SHP77 (cell line): ENCODE results near the gene GTPBP6.
"Not testable (repeated sequence)": the region's sequence is repeated elsewhere in the genome, so short reads cannot be mapped to it uniquely, and the experiment has no call there.

Experiments
- DNase-seq, 2 experiments: peaks; one replicate each; lab custom pipeline; 2025; lab: John Stamatoyannopoulos, UW

The GTPBP6 gene

DNA sequence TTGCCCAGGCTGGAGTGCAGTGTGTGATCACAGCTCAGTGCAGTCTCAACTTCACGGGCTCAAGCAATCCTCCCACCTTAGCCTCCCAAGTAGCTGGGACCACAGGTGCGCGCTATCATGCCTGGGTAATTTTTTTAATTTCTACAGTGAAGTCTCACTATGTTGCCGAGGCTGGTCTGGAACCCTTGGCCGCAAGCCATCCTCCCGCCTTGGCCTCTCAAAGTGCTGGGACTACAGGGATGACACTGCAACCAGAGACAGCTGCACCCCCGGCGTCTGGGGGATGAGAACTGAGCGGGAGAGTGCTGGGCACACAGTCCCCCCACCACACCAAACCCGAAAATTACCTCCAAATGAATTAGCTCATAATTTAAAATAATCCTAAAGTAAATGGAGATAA, 33.1 kb upstream of the GTPBP6 start:
- no peak for DNase-seq

DNA sequence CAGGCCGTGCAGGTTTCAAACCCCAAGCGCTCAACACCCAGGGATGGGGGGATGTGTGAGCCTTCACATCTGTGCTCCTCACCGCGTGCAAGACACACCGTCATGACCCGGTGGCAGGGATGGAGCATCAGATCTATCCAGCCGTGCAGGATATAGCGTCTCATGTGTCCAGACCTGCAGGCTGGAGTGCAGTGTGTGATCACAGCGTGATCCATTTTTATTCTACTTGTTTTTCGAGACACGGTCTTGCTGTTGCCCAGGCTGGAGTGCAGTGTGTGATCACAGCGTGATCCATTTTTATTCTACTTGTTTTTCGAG, 32.7 kb upstream of the GTPBP6 start:
- DNase-seq: not testable (repeated sequence)

DNA sequence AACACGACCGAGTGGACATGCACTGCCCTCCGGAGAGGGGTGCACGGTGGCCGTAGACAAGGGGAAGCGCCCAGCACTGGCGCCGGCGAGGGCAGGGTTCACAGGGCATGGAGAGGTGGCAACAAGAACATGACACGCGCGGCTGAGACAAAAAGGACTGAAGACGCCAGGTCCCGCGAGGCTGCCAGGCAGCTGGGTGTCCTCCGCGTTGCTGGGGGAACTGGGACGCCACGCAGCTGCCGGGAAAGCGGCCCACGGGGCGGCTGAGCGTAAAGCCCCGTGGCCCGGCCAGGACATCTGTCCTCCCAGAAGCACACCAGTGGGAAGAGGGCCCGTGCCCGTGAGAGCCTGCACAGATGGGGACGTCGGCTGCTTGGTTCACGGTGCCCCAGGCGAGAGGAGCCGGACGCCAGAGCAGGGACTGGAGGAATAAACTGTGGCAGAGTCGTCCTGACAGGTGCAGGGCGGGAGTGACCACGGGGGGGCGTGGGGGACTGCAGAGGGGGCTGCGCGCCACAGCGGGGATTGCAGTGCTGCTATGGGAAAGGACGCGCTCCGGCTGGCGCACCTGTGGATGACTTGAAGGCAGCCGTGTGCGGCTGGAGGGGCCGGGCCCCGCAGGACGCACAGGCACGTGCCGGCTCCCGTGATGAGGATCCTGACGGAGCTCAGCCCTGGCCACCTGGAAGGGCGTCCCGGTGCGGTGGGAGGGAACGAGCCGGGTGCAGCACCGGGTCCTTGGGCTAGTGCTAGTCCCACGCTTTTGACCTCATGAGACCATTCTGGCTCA, 32.1 kb upstream of the GTPBP6 start:
- DNase-seq: no peak

DNA sequence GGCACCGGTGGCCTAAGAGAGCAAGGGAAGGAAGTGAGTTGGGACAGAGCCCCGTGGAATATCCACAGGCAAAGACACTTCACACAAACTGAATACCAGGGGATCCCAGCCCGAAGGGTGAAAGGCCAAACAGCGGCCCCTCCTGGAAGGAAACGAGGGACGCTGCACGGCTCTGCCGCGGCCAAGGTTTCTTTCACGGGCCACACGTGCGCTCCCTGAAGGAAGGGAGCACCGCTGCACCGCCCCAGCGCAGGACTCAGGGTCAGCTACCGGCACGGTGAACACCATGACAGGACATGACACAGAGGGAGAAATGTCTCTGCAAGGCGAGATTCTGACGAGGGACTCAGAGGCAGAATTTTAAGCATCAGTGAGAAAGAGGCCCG, 31.5 kb upstream of the GTPBP6 start:
- no peak for DNase-seq

DNA sequence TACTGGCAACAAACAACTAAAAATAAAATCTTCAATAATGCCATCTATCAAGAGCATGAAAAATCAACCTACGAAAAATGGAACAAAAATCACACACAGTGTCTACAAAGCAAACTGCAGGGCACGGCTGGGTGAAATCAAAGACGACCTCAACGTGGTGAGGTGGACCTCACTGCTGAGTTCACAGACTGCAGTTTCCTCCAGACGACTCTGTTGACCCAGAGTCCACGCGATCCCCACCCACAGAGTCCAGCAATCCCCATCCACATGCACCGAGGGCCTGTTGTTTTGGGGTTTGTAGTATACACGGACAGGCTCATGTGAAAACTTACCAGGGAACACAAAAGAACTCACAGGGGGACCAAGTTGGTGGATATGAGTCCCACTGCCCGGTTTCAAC, 31.1 kb upstream of the GTPBP6 start:
- no peak for DNase-seq

DNA sequence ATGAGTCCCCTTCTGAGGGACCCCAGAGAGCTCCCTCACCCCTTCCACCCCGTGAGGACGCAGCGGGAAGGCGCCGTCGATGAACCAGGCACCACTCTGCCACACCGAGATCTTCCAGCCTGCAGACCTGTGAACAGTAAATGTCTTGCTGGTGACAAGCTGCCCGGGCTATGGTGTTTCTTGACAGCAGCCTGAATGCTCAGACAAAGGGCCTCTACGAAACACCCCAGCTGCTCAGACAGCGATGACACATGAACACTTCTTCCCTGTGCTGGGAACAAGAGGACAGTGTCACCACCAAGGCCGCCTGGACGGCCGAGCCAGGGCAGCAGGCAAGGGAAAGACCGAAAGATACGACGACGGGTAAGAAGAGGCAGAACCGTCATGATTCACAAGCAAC, 30.6 kb upstream of the GTPBP6 start:
- no peak for DNase-seq

DNA sequence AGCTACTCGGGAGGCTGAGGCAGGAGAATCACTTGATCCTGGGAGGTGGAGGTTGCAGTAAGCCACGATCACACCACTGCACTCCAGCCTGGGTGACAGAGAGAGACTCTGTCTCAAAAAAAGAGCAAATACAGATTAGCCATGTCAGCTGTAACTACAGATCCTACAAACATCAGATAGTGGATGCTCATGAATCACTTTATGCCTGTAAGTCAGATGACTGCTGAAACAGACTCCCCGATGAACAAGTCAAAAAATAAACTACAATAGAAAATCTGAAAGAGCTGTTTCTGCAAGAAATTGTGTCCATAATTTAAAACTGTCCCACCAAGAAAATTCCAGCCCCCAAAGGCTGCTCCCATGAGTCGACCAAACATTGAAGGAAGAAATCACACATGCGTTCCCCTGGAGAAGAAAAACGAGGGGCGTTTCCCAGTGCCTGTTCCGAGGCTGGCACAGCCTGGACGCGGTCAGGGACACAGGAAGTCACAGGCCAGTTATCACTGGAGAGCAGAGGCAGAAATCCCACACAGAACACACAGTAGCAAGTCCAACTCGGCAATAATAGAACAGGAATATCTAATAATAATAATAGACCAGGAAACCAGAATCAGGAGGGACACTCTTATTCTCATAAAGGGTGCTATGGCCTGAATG, 30.0 kb upstream of the GTPBP6 start:
- DNase-seq: no peak

DNA sequence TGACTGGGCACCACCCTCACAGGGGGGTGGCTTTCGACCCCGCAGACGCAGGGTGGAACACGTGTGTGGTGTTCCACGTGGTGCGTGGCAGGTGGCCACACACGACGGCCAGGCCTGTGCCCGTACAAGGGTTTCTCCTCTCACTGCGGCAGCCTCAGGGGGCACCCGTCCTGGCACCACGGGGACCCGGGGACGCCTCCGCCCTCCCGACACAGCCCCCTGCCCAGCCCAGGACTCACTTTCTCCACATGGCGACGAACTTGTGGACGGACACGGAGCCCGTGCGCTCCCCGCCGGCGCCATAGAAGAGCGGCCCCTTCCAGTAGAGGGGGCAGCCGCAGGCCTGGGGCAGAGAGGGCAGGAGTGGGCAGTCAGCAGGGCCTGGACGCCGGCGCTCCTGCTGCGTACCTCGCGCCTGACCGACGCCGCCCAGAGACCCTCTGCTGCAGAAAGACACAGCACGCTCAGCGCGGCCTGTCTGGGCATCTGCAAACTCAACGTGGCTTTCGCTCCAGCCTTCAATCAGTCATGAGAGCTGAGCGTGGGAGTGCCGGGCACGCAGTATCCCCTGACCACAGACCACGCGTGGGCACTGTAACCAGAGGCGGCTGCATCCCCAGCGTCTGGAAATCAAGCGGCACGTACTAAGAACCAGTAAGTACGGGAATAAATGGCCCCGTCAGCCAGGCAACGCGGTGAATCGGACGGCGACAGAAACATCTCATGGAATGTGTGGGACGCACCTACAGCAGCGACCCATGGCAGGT, 28.9 kb upstream of the GTPBP6 start:
- no peak for DNase-seq

DNA sequence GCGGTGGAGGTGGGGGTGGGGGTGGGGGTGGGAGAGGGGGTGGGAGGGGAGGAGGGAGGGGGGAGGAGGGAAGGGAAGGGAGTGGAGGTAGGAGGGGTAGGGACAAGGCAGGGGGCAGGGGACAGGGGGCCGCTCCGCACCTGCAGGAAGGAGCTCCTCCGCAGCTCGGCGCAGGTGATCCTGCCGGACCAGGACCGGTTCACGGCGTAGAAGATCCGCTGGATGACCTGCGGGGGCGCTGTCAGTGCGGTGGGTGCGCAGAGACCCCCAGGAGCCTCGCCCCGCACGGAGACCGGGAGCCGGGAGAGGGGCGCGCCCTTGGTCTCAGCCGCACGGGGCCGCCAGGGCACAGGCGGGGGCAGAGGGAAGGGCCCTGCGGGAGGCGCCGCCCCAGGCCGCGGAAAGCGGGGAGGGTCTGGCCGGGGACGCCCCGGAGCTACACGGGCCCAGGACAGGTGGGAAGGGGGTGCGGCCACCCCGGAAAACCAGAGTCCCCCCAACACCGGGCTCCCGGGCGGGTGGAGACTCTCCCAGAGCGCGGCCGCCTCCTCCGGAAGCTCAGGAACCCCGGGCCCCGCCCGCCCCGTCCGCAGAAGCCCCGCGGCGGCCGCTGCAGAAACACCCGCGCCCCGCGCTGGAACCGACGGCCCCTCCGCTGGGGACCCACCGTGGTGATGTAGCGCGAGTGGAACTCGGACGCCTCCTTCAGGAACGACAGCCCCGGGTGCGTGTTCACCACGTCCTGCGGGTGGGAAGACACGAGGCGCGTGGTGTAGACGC, 27.6 kb upstream of the GTPBP6 start:
- no peak for DNase-seq

DNA sequence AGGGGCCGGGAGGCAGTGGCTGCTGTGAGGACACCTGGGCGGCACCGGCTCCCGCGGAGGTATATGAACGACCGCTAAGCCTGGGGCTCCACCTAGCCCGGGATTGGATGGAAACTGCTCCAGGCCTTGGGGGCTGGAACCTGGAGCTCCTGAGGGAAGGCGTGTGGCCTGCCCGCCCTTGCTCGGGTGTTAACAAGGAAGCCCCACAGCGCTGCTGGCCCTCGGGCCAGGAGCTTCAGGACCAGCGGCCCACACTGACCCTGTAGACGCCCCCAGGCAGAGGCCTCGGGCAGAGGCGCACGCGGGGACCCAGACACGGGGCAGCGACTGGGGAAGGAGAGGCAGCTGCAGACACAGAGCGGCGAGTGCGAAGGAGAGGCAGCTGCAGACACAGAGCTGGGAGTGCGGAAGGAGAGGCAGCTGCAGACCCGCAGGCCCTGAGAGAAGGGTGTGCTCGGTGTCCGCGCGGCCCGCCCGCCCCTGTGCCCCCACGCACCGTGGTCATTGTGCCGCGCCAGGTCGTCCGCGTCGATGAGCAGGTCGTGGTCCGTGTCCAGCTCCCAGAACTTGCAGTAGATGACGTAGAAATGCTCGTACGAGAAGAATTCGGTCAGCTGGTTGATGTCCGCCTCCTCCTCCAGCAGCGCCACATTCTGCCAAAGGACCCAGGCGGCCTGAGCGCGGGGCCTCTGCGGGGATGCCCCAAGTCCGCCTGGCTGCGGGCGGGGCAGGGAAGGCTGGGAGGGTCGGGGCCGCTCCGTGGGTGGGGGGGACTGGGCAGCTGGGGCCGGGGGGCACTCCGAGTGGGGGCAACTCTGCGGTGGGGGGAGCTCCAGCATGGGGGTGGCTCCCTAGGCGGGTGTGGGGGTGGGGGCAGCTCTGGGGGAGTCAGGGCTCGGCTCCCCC, 26.7 kb upstream of the GTPBP6 start:
- DNase-seq: no peak

DNA sequence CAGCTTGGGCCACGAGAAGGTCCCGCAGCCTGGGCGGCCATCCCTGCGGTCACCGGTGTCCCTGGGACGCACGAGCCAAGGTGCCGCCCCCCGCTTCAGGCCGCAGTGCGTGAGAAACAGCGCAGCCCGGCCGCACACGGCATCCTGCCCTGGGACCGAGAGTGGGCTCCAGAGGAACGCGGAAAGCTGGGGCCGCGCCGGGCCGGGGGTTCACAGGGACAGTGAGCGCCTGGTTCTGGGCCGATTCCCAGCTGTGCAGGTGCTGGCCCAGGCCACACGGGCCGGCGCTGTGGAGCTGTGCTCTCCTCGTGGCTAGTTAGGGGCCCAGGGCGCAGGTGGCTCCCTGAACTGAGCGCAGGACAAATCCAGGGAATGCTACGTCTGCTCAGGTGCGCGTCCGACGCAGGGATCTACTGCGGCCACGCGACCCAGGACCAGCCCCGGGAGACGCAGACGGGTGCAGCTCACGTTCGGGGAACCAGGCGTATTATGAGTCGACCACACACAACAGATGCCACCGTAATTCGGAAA, 25.8 kb upstream of the GTPBP6 start:
- DNase-seq: no peak

DNA sequence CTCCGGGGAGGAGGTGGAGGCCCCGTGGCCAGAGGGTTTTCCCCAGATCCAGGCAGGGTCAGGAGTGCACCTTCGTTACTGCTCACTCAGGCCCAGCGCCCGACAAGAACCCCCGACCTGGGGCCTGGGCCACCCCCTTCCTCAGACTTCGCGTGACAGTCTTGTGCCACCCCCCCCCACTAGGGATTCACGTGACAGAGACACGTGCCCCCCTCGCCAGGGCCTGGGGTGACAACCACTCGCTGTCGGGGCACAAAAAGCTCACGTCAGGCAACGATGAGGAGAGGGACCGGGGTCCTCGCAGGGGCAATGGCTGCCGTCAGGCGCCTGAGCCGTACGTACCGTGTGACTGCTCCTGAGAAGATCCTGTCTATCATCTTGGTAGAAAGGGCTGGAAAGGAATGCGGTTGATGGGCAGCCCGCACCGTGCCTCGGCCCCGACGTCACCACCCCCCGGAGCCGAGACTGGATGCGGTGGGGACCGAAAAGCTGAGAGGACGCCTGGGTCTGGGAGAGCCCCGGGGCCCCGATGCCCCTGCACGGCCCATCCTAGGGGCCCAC, 23.0 kb upstream of the GTPBP6 start:
- no peak for DNase-seq

DNA sequence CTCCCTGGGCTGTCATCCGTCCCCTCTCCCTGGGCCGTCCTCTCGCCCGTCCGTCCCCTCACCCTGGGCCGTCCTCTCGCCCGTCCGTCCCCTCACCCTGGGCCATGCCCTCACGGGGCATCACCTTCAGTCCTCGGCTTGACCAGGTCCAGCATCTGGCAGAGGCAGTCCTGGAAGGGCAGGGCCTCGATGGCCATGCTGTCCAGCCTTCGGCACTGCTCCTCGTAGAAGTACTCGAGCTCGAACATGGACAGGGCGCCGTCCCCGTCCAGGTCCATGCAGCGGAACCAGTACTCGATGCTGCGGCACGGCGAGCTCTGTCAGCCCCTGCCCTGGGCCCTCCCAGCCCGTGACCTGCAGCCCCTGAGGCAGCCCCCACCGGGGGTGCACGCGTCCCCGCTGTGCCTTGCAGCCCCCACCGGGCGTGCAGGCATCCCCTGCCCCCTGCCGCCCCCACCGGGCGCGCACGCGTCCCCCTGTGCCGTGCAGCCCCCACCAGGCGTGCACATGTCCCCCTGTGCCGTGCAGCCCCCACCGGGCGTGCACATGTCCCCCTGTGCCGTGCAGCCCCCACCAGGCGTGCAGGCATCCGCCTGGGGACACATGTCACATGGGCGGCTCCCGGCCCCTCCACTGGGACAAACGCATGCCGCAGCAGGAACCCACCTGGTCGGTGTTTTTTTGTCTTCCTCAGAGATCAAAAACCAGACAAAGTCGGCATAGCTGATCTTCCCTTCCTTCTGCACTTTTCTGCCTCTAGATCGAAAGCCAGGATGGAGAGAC, 22.2 kb upstream of the GTPBP6 start:
- DNase-seq: no peak

DNA sequence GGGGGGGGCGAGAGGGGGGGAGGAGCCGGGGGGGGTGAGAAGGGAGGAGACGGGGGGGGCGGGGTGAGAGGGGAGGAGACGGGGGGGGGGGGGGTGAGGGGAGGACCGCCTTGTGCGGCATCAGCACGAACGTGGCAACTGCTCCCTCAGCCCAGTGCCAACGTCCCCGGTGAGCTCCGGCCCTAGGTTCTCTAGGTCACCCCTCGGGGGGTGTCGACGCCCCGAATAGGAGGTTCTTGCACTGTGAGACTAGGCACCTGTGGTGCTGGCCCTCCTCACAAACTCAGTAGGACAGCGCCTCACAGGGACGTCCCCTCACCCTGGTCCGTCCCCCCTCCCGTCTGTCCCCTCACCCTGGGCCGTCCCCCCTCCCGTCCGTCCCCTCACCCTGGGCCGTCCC, 21.5 kb upstream of the GTPBP6 start:
- DNase-seq: no peak

DNA sequence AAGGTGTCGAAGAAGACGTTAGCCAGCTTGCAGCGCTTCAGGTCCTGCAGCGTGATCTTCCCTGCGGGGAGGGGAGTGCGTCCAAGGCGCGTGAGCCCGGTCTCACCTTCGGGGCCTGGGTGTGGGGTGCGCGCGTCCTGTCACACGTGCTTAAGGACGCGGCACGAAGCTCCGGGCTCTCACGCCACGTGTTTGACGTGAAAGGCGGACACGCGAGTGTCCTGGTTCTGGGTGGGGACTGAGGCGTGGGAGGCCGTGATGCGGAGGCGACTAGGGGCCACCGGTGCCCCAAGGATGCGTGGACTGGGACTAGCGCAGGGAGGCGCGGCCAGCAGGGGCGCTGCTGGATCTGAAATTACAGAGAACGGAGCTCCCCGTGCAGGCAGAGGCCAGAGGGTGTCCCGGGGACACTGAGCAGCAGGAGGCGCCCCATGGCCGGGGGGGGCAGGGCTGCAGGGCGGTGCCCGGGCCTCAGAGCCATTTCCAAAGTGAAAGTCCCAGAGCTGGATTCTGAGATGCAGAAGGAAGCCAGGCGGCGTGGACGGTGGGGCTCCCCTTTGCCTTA, 20.3 kb upstream of the GTPBP6 start:
- DNase-seq: no peak

DNA sequence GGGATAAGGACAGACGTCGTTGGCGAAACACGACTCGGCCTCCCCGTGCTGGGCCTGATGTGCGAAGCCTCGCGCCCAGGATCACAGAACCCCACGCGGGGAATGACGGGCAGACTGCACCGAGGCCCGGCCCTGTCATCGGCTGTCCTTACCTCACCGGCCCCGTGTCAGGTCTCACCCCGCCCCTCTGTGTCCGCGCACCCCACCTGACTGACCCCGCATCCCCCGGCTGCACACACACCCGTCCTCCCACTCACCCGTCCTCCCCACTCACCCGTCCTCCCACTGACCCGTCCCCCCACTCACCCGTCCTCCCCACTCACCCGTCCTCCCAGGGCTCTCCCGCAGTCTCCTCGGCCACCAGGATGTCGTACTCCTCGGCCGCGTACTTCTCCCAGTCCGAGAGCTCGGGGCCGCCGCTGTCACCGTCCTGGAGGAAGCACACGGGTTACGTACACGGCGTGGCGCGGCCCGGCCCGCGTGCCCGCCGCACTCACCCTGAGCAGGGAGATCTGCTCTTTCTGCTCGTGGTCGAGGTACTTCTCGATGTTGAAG, 19.8 kb upstream of the GTPBP6 start:
- no peak for DNase-seq

DNA sequence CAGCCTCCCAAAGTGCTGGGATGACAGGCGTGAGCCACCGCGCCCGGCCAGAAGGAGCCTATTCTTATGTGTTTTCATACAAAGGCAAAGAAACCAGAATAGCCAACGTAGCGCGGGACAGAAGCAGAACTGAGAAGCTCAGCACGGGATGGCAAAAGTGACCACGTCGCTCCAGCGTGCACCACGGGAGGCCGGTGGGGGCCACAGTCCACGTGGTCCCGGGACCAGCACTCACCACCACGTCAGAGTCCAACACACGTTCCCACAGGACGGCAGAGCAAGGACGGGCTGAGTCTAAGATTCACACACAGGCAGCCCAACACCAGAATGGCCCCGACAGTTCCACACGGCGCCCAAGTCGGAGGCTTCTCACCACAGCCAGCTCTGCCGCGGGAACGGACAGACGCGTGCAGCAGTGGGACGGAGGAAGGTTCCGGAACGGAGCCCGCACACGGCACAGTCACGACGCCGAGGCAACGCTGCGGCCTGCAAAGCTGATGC, 18.8 kb upstream of the GTPBP6 start:
- no peak for DNase-seq

DNA sequence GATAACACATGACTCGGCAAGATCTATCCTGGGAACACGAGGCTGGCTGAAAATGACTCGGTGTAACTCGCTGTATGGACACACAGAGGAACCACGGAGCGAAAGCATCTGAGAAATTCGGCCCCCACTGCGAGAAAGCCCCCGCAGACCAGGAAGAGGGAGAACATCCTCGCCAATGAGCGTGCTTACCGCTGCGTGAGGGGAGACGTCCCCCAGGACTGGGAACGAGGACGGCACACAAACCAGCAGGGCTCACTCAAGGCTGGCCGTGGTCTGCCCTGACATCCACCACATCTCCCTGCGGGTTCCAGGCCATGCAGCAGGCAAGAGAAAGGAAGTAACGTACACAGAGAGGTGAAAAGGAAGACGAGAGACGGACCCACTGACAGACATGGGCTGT, 17.6 kb upstream of the GTPBP6 start:
- DNase-seq: no peak

DNA sequence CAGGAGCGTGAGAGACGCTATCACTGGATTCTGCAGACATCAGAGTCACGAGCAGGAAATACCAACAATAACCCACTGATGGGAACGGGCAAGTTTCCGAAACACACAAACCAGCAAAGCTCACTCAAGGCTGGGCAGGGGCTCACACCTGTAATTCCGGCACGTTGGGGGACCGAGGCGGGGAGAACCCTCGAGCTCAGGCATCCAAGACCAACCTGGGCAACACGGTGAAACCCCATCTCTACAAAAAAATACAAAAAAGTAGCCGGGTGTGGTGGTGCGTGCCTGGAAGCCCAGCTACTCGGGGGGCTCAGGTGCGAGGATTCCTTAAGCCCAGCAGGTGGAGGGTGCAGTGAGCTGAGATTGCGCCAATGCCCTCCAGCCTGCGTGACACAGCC, 17.2 kb upstream of the GTPBP6 start:
- DNase-seq: no peak
